Erythroblast (primary cell): ENCODE measurements around the gene WNT11.

Experiments
- GATA1 ChIP-seq: IDR thresholded peaks from 2 replicates; pipeline ENCODE4 v1.6.1; 2011; ENCODE audit warnings: low read depth, mild to moderate bottlenecking, control low read depth, low read length, moderate library complexity
- POLR2A ChIP-seq: IDR thresholded peaks from 2 replicates; pipeline ENCODE4 v1.6.1; 2011; ENCODE audit warnings: mild to moderate bottlenecking, low read length

- no peak for TF ChIP-seq POLR2A
- no peak for TF ChIP-seq GATA1
Measured at GRCh38 chr11:76250520-76251225, 44.4 kb upstream of the WNT11 start.
